ENCODE results near the gene ATRAID. TPM values are rescaled to one million over a fixed set of nuclear protein-coding genes. Genes with fewer than 3 reads are reported as not detected.

ATRAID gene, protein sequence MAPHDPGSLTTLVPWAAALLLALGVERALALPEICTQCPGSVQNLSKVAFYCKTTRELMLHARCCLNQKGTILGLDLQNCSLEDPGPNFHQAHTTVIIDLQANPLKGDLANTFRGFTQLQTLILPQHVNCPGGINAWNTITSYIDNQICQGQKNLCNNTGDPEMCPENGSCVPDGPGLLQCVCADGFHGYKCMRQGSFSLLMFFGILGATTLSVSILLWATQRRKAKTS
- 107 TPM for polyA plus RNA-seq (2013, experiment 1 of 2)
- 101 TPM for polyA plus RNA-seq (2013, experiment 2 of 2)

DNA sequence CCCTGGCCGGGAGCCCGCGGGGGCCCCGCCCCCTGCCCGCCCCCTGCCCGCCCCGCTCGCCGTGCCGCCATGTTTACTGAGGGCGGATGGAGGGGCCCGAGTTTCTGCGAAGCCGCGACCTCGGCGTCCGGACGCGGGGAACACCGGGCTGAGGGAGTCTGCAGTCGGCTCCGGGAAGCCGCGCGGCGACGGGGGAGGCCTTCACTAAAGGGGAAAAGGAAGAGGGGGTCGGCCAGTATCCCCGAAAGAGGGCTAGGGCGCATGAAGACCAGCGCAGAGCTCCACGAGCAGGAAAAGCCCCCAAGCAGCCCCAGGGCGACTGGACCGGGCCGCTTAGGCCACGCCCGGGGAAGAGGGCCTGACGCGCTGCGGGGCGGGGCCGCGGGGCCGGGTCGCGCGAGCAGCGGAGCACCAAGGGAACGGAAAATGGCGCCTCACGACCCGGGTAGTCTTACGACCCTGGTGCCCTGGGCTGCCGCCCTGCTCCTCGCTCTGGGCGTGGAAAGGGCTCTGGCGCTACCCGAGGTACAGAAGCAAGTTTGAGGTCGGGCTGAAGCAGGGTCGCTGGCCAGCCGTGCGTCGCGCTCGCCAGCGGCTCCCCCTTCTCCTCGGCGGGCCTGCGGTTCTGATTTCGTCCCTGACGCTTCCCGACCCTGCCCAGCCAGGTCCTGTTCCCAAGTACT, at the start of gene ATRAID, which contains the start of gene SLC5A6:
Gene ATRAID, plus strand, starts transcription at position 99 of the 683 bp plus-strand sequence. Its CDS starts 328 bp downstream, at position 427.
Gene SLC5A6, minus strand, starts transcription at position 326 of the 683 bp plus-strand sequence. CDS start 4,618 bp downstream, outside the sequence.
- Histone ChIP-seq H3K4me1 (ENCODE audit: control insufficient read depth, low read depth, low read length) (peaks cover 10% of the 10 kb centered on the region), H2BK15ac (replicated peaks; ENCODE audit: low read depth) (no peak within 1 kb of the TSS), H2BK5ac (ENCODE audit: low read length) (peak within 1 kb of the TSS; percentile 88), H3K18ac (ENCODE audit: low read length) (peak within 1 kb of the TSS; percentile 98), H3K23ac (ENCODE audit: low read length) (peak within 1 kb of the TSS; percentile 69), H3K27ac (ENCODE audit: low read depth, low read length) (peak within 1 kb of the TSS; percentile 97), H3K27me3 (ENCODE audit: insufficient read depth, low read length, poor library complexity) (no peaks in the 10 kb centered on the region), H3K4ac (ENCODE audit: low read depth, low read length) (peak within 1 kb of the TSS; percentile 86), H4K8ac (ENCODE audit: low read depth, low read length) (peak within 1 kb of the TSS; percentile 95), H3K4me2 (ENCODE audit: low read length) (peak within 1 kb of the TSS; percentile 97), H2AK5ac (ENCODE audit: low read length) (no peak within 1 kb of the TSS), H4K5ac (ENCODE audit: low read length) (no peak within 1 kb of the TSS), H3K79me2 (ENCODE audit: control insufficient read depth, insufficient read depth, low read length) (peaks cover 10% of the 10 kb centered on the region), H3K4me3 (ENCODE audit: low read length) (peak within 1 kb of the TSS; percentile 89), H3K9ac (ENCODE audit: low read length) (peak within 1 kb of the TSS; percentile 98), H3K36me3 (ENCODE audit: control insufficient read depth, insufficient read depth, low read length) (peaks cover 5% of the 10 kb centered on the region), H3K79me1 (ENCODE audit: low read length) (peaks cover 11% of the 10 kb centered on the region), H3K56ac (ENCODE audit: low read length) (peak within 1 kb of the TSS; percentile 99), H2BK120ac (ENCODE audit: low read depth, low read length) (peak within 1 kb of the TSS; percentile 89)
- peak; percentile 94 for DNase-seq
- no CpG with 5 or more reads among the region's 73 CpGs for WGBS (ENCODE audit: extremely low coverage, insufficient coverage, low lambda C conversion rate)

DNA sequence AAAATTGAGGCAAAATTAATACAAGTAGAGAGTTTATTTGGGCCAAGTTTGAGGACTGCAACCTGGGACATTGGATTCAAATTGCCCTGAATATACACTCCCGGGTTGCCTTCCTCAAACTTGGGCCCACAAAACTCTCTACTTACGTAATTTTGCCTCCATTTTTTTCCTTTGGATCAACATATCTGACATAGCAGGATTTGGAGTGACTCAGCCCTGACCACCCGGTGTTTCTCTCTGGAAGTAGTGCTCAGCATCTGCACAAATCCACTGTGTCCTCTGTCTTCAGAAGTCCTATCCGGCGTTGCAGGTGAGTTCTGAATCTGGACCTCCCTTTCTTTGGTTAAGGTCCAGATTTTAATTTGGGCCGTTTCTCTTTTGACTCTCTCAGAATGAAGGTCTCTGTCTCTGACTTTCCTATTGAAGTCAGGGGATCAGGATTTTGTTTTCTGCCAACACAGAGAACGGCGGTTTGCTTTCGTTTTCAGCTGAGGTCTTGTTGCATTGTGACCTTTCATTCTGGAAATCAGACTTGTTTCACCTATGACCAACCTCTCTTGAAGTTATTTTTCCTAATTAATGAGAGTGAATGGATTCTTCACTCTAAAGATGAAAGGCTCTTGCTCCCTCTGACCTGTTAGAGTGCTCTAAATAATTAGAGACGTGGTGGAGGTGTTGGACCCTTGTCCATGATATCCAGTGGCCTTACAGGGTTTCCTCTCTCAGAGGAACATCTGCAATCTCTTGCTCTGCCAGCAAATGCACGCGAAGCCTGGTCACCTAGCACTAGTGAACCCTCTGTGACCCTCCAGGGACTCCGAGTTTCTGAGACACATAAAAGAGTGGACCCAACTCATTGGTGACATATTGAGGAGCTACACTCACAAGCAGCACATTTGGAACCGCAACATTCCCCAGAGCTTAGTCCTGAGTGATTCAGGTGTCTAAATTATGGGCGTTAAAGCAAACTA, 49.4 kb upstream of the ATRAID start:
- Histone ChIP-seq H3K23ac (ENCODE audit: low read length) (no peak overlapping the region), H3K9ac (ENCODE audit: low read length) (no peak overlapping the region), H3K36me3 (ENCODE audit: control insufficient read depth, insufficient read depth, low read length) (no peaks in the 10 kb centered on the region), H2AK5ac (ENCODE audit: low read length) (no peak overlapping the region), H3K27ac (ENCODE audit: low read depth, low read length) (no peak overlapping the region), H3K79me2 (ENCODE audit: control insufficient read depth, insufficient read depth, low read length) (no peaks in the 10 kb centered on the region), H3K4me3 (ENCODE audit: low read length) (no peak overlapping the region), H2BK5ac (ENCODE audit: low read length) (no peak overlapping the region), H3K18ac (ENCODE audit: low read length) (no peak overlapping the region), H3K4me1 (ENCODE audit: control insufficient read depth, low read depth, low read length) (no peaks in the 10 kb centered on the region), H2BK120ac (ENCODE audit: low read depth, low read length) (no peak overlapping the region), H3K56ac (ENCODE audit: low read length) (no peak overlapping the region), H2BK15ac (replicated peaks; ENCODE audit: low read depth) (no peak overlapping the region), H3K27me3 (ENCODE audit: insufficient read depth, low read length, poor library complexity) (no peaks in the 10 kb centered on the region), H4K8ac (ENCODE audit: low read depth, low read length) (no peak overlapping the region), H3K4me2 (ENCODE audit: low read length) (no peak overlapping the region), H4K5ac (ENCODE audit: low read length) (no peak overlapping the region), H3K79me1 (ENCODE audit: low read length) (no peaks in the 10 kb centered on the region), H3K4ac (ENCODE audit: low read depth, low read length) (no peak overlapping the region)
- DNase-seq = no peak
- no CpG with 5 or more reads among the region's 15 CpGs for WGBS (ENCODE audit: extremely low coverage, insufficient coverage, low lambda C conversion rate)

DNA sequence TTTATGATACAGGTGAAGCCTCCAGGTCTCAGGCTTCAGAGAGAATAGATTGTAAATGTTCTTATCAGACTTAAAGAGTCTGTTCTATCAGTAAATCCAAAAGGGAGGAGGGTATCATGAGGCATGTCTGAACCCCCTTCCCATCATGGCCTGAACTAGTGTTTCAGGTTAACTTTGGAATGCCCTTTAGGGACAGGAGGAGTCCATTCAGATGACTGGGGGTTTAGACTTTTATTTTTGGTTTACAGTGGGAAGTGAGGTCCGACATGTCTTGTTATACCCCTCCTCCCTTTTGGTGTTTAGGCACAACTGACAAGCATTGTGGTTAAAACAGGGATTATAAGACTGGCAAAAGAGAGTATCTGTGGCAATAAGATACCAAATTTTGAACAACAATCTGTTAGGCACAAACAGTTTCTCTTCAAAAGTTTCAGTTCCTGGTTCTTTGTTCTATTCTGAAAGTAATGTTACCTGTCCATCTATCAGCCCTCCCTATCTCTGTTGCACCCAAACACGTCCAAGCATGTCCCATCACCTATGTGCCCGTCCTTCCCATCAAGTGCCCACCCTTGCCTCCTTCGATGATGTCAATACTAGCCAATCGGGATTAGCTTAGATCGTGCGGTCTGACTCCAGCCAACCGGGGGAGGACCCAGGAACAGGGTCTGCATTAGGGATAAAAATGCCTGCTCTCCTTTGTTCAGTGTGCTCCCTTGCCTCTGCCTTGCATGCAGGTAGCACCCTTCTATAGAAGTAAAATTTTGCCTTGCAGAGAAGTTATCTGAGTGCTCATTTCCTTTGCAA, 46.7 kb upstream of the ATRAID start:
- WGBS (ENCODE audit: extremely low coverage, insufficient coverage, low lambda C conversion rate) = no CpG with 5 or more reads among the region's 8 CpGs

DNA sequence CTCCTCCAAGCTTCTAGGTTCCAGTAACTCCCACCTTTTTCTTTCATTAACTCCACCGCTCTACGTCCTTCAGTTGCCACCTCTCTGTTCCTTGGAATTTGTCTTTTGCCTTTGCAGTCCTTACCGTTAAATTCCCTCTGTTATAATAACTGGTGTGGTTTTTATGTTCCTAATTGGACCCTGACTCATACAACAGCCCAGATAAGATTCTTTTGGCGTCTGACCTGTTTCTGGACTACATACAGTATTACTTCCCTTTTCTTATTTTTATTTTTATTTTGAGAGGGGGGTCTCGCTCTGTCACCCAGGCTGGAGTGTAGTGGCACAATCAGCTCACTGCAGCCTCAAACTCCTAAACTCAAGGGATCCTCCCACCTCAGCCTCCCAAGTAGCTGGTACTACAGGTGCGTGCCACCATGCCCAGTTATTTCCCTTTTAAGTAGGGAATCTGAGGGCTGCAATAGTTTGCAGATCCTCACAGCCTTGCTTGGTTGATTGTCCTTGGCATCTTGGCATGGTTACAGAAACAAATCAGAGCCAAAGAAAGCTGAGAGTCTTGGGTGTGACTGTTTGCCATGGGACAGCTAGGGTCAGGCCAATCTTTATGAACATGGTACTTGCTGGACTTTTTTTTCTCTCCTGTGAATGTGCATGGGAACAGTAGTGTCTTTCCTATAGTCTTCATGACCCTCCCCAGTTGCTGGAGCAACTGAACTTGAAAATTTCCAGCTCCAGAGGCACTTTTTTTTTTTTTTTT, 41.1 kb upstream of the ATRAID start:
- Histone ChIP-seq H3K4me3 (ENCODE audit: low read length) (no peak overlapping the region), H4K8ac (ENCODE audit: low read depth, low read length) (no peak overlapping the region), H3K4me2 (ENCODE audit: low read length) (no peak overlapping the region), H3K56ac (ENCODE audit: low read length) (no peak overlapping the region), H3K36me3 (ENCODE audit: control insufficient read depth, insufficient read depth, low read length) (no peaks in the 10 kb centered on the region), H4K5ac (ENCODE audit: low read length) (no peak overlapping the region), H3K4ac (ENCODE audit: low read depth, low read length) (no peak overlapping the region), H3K79me1 (ENCODE audit: low read length) (no peaks in the 10 kb centered on the region), H2BK120ac (ENCODE audit: low read depth, low read length) (no peak overlapping the region), H2BK15ac (replicated peaks; ENCODE audit: low read depth) (no peak overlapping the region), H3K18ac (ENCODE audit: low read length) (no peak overlapping the region), H3K9ac (ENCODE audit: low read length) (no peak overlapping the region), H3K27me3 (ENCODE audit: insufficient read depth, low read length, poor library complexity) (no peaks in the 10 kb centered on the region), H2AK5ac (ENCODE audit: low read length) (no peak overlapping the region), H2BK5ac (ENCODE audit: low read length) (no peak overlapping the region), H3K79me2 (ENCODE audit: control insufficient read depth, insufficient read depth, low read length) (no peaks in the 10 kb centered on the region), H3K27ac (ENCODE audit: low read depth, low read length) (no peak overlapping the region), H3K4me1 (ENCODE audit: control insufficient read depth, low read depth, low read length) (no peaks in the 10 kb centered on the region), H3K23ac (ENCODE audit: low read length) (no peak overlapping the region)
- no peak for DNase-seq
- WGBS (ENCODE audit: extremely low coverage, insufficient coverage, low lambda C conversion rate) = no CpG with 5 or more reads among the region's 6 CpGs

More for the DNA sequence above, 46.7 kb upstream of the ATRAID start:
- no peaks in the 10 kb centered on the region for H3K36me3 ChIP-seq (ENCODE audit: control insufficient read depth, insufficient read depth, low read length)
- no peak overlapping the region for H2BK120ac ChIP-seq (ENCODE audit: low read depth, low read length)
- H3K4me2 ChIP-seq (ENCODE audit: low read length) = no peak overlapping the region
- no peak overlapping the region for H2BK5ac ChIP-seq (ENCODE audit: low read length)
- no peak overlapping the region for H4K8ac ChIP-seq (ENCODE audit: low read depth, low read length)
- no peak overlapping the region for H2BK15ac ChIP-seq (replicated peaks; ENCODE audit: low read depth)
- no peak overlapping the region for H3K23ac ChIP-seq (ENCODE audit: low read length)
- no peaks in the 10 kb centered on the region for H3K79me2 ChIP-seq (ENCODE audit: control insufficient read depth, insufficient read depth, low read length)
- no peaks in the 10 kb centered on the region for H3K79me1 ChIP-seq (ENCODE audit: low read length)
- no peak for DNase-seq
- no peak overlapping the region for H3K27ac ChIP-seq (ENCODE audit: low read depth, low read length)
- H3K4me3 ChIP-seq (ENCODE audit: low read length) = no peak overlapping the region
- H2AK5ac ChIP-seq (ENCODE audit: low read length) = no peak overlapping the region
- H3K4me1 ChIP-seq (ENCODE audit: control insufficient read depth, low read depth, low read length) = no peaks in the 10 kb centered on the region
- H3K4ac ChIP-seq (ENCODE audit: low read depth, low read length) = no peak overlapping the region
- H3K9ac ChIP-seq (ENCODE audit: low read length) = no peak overlapping the region
- H4K5ac ChIP-seq (ENCODE audit: low read length) = no peak overlapping the region
- H3K27me3 ChIP-seq (ENCODE audit: insufficient read depth, low read length, poor library complexity) = no peaks in the 10 kb centered on the region
- no peak overlapping the region for H3K18ac ChIP-seq (ENCODE audit: low read length)
- H3K56ac ChIP-seq (ENCODE audit: low read length) = no peak overlapping the region
